ENCODE measurements around the gene DMBT1.

Gene DMBT1

DNA sequence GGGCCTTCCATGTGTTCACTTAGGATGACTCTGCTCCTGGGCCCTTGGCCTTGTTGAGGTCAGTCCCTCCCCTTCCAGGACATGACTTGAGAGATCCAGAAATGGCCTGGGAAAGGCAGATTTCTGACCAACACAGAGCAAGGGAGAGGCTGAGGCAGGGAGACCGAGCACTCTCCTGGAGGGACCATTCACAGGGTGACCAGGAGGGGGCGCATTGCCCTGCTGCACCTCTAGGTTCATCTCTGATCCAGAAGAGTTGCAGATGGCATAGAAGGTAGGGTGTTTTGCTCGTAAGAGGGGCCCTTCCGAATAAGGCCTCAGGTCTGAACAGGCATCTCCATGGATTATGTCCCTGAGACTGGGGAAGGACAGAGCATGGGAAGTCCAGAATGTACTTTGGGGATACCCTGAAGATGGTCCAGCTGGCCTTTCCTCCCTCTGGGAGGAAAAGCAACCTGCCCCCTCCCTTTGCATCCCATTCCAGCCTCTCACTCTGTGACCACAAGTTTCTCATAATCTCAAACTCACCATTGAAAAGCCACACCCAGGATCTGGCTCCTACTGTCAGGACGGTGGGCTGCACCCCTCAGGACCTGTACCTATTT lies 6.6 kb downstream of the DMBT1 start:
- in situ Hi-C loops (cut with MboI; ENCODE audit: low pct_unique_long_range_greater_than_20kb, low sequenced_read_pairs, unreplicated experiment), result loop anchor here (25.0 kb wide), 1 partner anchor 280 kb away; no protein-coding TSS in a partner anchor
- TF ChIP-seq CTCF (IDR thresholded peaks at IDR 0.05; ENCODE audit: extremely low read depth, insufficient read depth, missing control alignments), result peak; percentile 71
- DNase-seq (ENCODE audit: low spot score), result peak; percentile 52

DNA sequence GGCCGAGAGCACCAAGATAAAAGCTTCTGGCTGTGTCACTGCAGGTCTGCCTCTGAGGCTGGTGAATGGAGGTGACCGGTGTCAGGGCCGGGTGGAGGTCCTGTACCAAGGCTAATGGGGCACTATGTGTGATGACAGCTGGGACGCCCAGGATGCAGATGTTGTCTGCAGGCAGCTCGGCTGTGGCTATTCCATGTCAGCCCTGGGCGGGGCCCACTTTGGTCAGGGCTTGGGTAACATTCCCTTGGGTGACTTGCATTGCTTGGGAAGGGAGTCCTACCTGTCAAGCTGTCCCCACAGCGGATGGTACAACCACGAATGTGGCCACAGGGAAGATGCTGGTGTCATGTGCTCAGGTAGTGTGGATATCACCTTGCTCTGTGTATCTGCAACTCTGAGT lies 8.0 kb downstream of the DMBT1 start:
- in situ Hi-C loops (cut with MboI; ENCODE audit: low pct_unique_long_range_greater_than_20kb, low sequenced_read_pairs, unreplicated experiment), result loop anchor here (25.0 kb wide), 1 partner anchor 281 kb away; no protein-coding TSS in a partner anchor
- DNase-seq (ENCODE audit: low spot score), result no peak
- TF ChIP-seq CTCF (IDR thresholded peaks at IDR 0.05; ENCODE audit: extremely low read depth, insufficient read depth, missing control alignments), result no peak

GRCh38 chr10:122570920-122571319 lies 10.4 kb downstream of the DMBT1 start:
- in situ Hi-C loops (cut with MboI; ENCODE audit: low pct_unique_long_range_greater_than_20kb, low sequenced_read_pairs, unreplicated experiment), result loop anchor here (25.0 kb wide), 1 partner anchor 284 kb away; no protein-coding TSS in a partner anchor

GRCh38 chr10:122571892-122572291 lies 11.3 kb downstream of the DMBT1 start:
- DNase-seq (ENCODE audit: low spot score), result no peak
- in situ Hi-C loops (cut with MboI; ENCODE audit: low pct_unique_long_range_greater_than_20kb, low sequenced_read_pairs, unreplicated experiment), result loop anchor here (25.0 kb wide), 1 partner anchor 285 kb away; no protein-coding TSS in a partner anchor

More at GRCh38 chr10:122570920-122571319, 10.4 kb downstream of the DMBT1 start:
- no peak for DNase-seq (ENCODE audit: low spot score)
- no peak for TF ChIP-seq CTCF (IDR thresholded peaks at IDR 0.05; ENCODE audit: extremely low read depth, insufficient read depth, missing control alignments)

DNA sequence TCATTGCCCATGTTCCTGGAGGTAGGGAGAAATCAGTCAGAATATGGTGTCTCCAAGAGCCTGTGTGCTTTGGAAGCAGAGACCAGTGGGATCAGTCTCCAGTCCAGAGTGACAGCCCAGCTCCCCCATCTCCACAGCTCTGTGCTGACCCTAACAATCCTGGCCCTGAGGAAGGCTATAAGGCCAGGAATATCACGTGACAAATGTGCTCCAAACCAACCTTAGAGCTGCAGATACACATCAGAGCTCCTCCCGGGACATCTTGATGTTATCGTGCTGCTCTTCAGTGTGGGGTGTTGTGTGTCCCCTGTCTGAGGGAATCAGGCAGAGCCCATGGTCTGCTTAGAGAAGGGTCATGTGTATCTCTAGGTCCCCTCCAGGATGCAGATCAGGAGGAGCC lies 15.2 kb downstream of the DMBT1 start:
- in situ Hi-C loops (cut with MboI; ENCODE audit: low pct_unique_long_range_greater_than_20kb, low sequenced_read_pairs, unreplicated experiment), result no loop called here
- no peak for TF ChIP-seq CTCF (IDR thresholded peaks at IDR 0.05; ENCODE audit: extremely low read depth, insufficient read depth, missing control alignments)
- no peak for DNase-seq (ENCODE audit: low spot score)

More at GRCh38 chr10:122571892-122572291, 11.3 kb downstream of the DMBT1 start:
- TF ChIP-seq CTCF (IDR thresholded peaks at IDR 0.05; ENCODE audit: extremely low read depth, insufficient read depth, missing control alignments), result no peak

DNA sequence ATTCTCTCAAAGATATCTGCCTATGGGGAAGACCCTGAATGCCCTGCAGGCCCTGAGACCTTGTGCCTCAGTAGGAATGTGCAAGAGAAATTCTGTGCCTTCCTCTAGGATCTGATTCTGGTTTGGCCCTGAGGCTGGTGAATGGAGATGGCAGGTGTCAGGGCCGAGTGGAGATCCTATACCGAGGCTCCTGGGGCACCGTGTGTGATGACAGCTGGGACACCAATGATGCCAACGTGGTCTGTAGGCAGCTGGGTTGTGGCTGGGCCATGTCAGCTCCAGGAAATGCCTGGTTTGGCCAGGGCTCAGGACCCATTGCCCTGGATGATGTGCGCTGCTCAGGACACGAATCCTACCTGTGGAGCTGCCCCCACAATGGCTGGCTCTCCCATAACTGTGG lies 15.7 kb downstream of the DMBT1 start:
- in situ Hi-C loops (cut with MboI; ENCODE audit: low pct_unique_long_range_greater_than_20kb, low sequenced_read_pairs, unreplicated experiment), result no loop called here
- no peak for DNase-seq (ENCODE audit: low spot score)
- no peak for TF ChIP-seq CTCF (IDR thresholded peaks at IDR 0.05; ENCODE audit: extremely low read depth, insufficient read depth, missing control alignments)

Measured in GM13977 (cell line).